BLaER1 treated with 17β-estradiol and CSF1 and Interleukin-3, amounts not matched to agents 10 nM and 100 nM (cell line): ENCODE measurements around the gene OR11H1.
"Not testable (repeated sequence)": the region's sequence is repeated elsewhere in the genome, so short reads cannot be mapped to it uniquely, and the experiment has no call there.

Experiments
- H3K27ac ChIP-seq, 11 experiments: shearing (Covaris generic); formaldehyde crosslinking; 2 replicates each; pipeline ENCODE4 v1.8.1; 2022
- H3K27me3 ChIP-seq, 11 experiments: shearing (Covaris generic); formaldehyde crosslinking; 2 replicates each; pipeline ENCODE4 v1.8.1; 2022
- H3K36me3 ChIP-seq, 11 experiments: shearing (Covaris generic); formaldehyde crosslinking; 2 replicates each; pipeline ENCODE4 v1.8.1; 2022
- H3K4me1 ChIP-seq, 10 experiments: shearing (Covaris generic); formaldehyde crosslinking; 2 replicates each; pipeline ENCODE4 v1.8.1; 2022
- H3K4me2 ChIP-seq, 11 experiments: shearing (Covaris generic); formaldehyde crosslinking; 2 replicates each; pipeline ENCODE4 v1.8.1; 2022
- H3K4me3 ChIP-seq, 10 experiments: shearing (Covaris generic); formaldehyde crosslinking; 2 replicates each; pipeline ENCODE4 v1.8.1; 2022
- H3K9ac ChIP-seq, 11 experiments: shearing (Covaris generic); formaldehyde crosslinking; 2 replicates each; pipeline ENCODE4 v1.8.1; 2022
- H3K9me3 ChIP-seq, 11 experiments: shearing (Covaris generic); formaldehyde crosslinking; replicated peaks in 1 of 11; 2 replicates each; pipeline ENCODE4 v1.8.1; 2022
- H4K20me1 ChIP-seq, 11 experiments: shearing (Covaris generic); formaldehyde crosslinking; 2 replicates each; pipeline ENCODE4 v1.8.1; 2022

The OR11H1 gene

GRCh38 chr22:15527892-15528291 is at the start of gene OR11H1:
TSS of gene OR11H1 (plus strand) at chr22:15528192. CDS start at chr22:15528192, 0 bp downstream.
- not testable (repeated sequence) for H3K9ac ChIP-seq, H4K20me1 ChIP-seq, H3K36me3 ChIP-seq, H3K4me2 ChIP-seq, H3K27ac ChIP-seq, H3K4me3 ChIP-seq, H3K27me3 ChIP-seq, H3K9me3 ChIP-seq, H3K4me1 ChIP-seq

- not testable (repeated sequence) for H3K27ac ChIP-seq, H3K27me3 ChIP-seq, H3K9me3 ChIP-seq, H4K20me1 ChIP-seq, H3K4me2 ChIP-seq, H3K9ac ChIP-seq, H3K4me3 ChIP-seq, H3K4me1 ChIP-seq, H3K36me3 ChIP-seq
Observed at GRCh38 chr22:15509967-15510366, 18.0 kb upstream of the OR11H1 start.

- not testable (repeated sequence) for H3K27ac ChIP-seq, H4K20me1 ChIP-seq, H3K9me3 ChIP-seq, H3K4me1 ChIP-seq, H3K4me3 ChIP-seq, H3K9ac ChIP-seq, H3K4me2 ChIP-seq, H3K36me3 ChIP-seq, H3K27me3 ChIP-seq
Observed at GRCh38 chr22:15515896-15516295, 12.1 kb upstream of the OR11H1 start.

- not testable (repeated sequence) for H3K36me3 ChIP-seq, H3K9me3 ChIP-seq, H4K20me1 ChIP-seq, H3K9ac ChIP-seq, H3K4me2 ChIP-seq, H3K27ac ChIP-seq, H3K4me1 ChIP-seq, H3K4me3 ChIP-seq, H3K27me3 ChIP-seq
Observed at GRCh38 chr22:15553767-15554166, 25.8 kb downstream of the OR11H1 start.

- H3K36me3 ChIP-seq, H3K4me3 ChIP-seq, H3K27me3 ChIP-seq, H3K4me1 ChIP-seq, H3K9ac ChIP-seq, H3K9me3 ChIP-seq, H4K20me1 ChIP-seq, H3K27ac ChIP-seq, H3K4me2 ChIP-seq: not testable (repeated sequence)
Observed at GRCh38 chr22:15563461-15563860, 35.5 kb downstream of the OR11H1 start.

- H3K9ac ChIP-seq, H3K4me2 ChIP-seq, H3K4me3 ChIP-seq, H3K36me3 ChIP-seq, H3K27ac ChIP-seq, H3K4me1 ChIP-seq, H3K27me3 ChIP-seq, H3K9me3 ChIP-seq, H4K20me1 ChIP-seq: not testable (repeated sequence)
Observed at GRCh38 chr22:15565063-15565462, 37.1 kb downstream of the OR11H1 start.
